ENCODE results near the gene RBMS3. TPM values are rescaled to one million over a fixed set of nuclear protein-coding genes. Genes with fewer than 3 reads are reported as not detected.

Gene RBMS3
- total RNA-seq, 6 donors from 2014 or later, result 39.8 to 102 (median 57.2) TPM

DNA sequence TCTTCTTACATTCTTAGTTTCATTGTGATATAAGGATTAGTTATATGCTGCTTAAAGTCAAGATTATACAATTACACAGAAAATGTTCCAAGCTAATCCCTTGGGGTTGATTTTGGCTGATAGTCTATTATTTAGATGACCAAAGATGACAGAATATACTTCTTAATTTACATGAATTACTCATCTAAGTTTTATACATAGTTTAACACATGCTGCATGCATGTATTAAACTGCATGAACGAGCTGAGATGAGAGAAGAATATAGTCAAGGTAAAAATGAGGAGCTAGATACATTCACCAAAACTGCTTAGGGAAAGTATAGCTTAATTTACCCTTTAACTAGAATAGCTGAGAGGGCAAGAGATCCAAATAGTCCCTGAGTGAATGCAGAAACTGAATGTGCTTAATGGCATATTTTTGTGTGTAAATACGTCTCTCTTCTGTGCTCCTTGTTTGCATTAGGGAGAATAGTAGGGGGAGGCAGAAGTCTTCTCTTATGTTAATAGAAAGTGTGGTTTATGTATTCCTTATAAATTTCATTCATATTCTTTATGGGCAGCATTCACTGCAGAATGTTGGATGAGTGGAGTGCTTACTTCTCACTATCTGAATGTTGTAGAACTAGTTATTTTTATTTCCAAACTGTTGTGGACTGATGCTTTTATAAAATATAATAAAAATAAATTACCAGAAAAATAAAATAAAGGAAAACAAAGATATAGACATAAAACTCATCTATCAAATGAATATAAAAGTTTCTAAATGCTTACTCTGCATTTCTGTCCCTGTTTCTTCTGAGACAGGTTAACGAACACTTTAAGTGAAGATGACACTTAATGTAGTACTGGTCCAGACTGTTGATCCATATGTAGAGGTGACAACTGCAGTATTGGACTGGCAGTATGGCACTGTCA, 327.8 kb downstream of the RBMS3 start:
- WGBS, 2 donors, result 87 to 89% methylated on average over 3 of the region's 3 CpGs
- no peak overlapping the region for H3K4me3 ChIP-seq
- peaks cover 0 to 4% (median 0%) of the 10 kb centered on the region in 4 donors for H3K4me1 ChIP-seq
- no peak for DNase-seq
- H3K9me3 ChIP-seq, result no peaks in the 10 kb centered on the region
- H3K27me3 ChIP-seq, result no peaks in the 10 kb centered on the region
- TF ChIP-seq POLR2AphosphoS5 (IDR thresholded peaks at IDR 0.05), result no peak
- no peak for TF ChIP-seq POLR2A (IDR thresholded peaks at IDR 0.05)
- TF ChIP-seq, protein P1, sequence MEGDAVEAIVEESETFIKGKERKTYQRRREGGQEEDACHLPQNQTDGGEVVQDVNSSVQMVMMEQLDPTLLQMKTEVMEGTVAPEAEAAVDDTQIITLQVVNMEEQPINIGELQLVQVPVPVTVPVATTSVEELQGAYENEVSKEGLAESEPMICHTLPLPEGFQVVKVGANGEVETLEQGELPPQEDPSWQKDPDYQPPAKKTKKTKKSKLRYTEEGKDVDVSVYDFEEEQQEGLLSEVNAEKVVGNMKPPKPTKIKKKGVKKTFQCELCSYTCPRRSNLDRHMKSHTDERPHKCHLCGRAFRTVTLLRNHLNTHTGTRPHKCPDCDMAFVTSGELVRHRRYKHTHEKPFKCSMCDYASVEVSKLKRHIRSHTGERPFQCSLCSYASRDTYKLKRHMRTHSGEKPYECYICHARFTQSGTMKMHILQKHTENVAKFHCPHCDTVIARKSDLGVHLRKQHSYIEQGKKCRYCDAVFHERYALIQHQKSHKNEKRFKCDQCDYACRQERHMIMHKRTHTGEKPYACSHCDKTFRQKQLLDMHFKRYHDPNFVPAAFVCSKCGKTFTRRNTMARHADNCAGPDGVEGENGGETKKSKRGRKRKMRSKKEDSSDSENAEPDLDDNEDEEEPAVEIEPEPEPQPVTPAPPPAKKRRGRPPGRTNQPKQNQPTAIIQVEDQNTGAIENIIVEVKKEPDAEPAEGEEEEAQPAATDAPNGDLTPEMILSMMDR (IDR thresholded peaks at IDR 0.05), result no peak
- no peak for TF ChIP-seq EP300 (IDR thresholded peaks at IDR 0.05)
- no peaks in the 10 kb centered on the region for H3K36me3 ChIP-seq
- no peak for ATAC-seq (ENCODE audit: low FRiP score in 2 of 2)
- H3K27ac ChIP-seq, result no peak overlapping the region

DNA sequence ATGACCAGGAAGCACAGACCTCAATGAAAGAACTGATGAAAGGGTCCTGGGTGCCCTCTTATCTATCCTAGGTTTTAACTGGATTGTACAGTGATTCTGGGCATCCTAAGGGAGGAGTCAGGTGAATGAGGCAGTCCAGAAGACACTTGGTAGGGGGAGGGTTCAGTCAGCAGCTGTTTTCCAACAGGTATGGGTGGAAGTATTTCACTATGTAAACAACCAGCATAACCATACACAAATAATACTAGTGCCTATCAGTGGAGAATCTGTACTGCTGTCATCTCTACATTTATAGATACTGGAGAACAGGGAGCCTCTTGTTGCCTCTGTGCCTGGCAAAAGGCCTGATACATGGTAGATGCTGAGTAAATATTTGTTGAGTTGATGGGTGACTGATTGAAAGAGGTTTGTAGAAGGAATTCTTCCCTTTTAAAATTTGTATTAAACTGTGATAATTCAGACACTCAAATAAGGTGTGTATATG, 328.5 kb downstream of the RBMS3 start:
- Histone ChIP-seq H3K4me3 (no peak overlapping the region), H3K36me3 (no peaks in the 10 kb centered on the region), H3K27ac (no peak overlapping the region), H3K9me3 (no peaks in the 10 kb centered on the region), H3K4me1 (peaks cover 0 to 4% (median 0%) of the 10 kb centered on the region in 4 donors), H3K27me3 (no peaks in the 10 kb centered on the region)
- no peak for TF ChIP-seq EP300 (IDR thresholded peaks at IDR 0.05)
- TF ChIP-seq, protein P1 (IDR thresholded peaks at IDR 0.05), result no peak
- TF ChIP-seq POLR2A (IDR thresholded peaks at IDR 0.05), result no peak
- TF ChIP-seq POLR2AphosphoS5 (IDR thresholded peaks at IDR 0.05), result no peak
- ATAC-seq (ENCODE audit: low FRiP score in 2 of 2) (no peak), DNase-seq (no peak)

DNA sequence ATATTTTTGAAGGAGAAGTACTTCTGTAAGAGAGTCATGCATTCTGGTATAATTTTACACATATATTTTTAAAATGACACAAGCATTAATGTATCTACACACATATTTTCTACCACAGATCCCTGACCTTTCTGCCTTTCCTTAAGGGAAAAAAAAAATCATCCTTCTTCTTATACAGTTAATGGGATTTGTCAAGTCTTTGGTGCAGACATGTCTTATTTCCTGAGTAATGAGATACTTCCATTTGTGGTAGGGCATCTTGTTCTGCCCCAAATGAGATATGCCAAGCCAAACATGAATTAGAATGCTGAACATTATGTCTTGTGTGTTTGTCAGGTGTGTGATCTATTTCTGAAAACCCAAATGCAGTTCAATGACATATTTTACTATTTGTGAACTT, 329.9 kb downstream of the RBMS3 start:
- peaks cover 0 to 4% (median 0%) of the 10 kb centered on the region in 4 donors for H3K4me1 ChIP-seq
- H3K9me3 ChIP-seq, result no peaks in the 10 kb centered on the region
- DNase-seq (no peak), ATAC-seq (ENCODE audit: low FRiP score in 2 of 2) (no peak)
- H3K27me3 ChIP-seq, result no peaks in the 10 kb centered on the region
- H3K36me3 ChIP-seq, result no peaks in the 10 kb centered on the region
- no peak overlapping the region for H3K27ac ChIP-seq
- no peak overlapping the region for H3K4me3 ChIP-seq
- TF ChIP-seq POLR2A (IDR thresholded peaks at IDR 0.05) (no peak), POLR2AphosphoS5 (IDR thresholded peaks at IDR 0.05) (no peak), EP300 (IDR thresholded peaks at IDR 0.05) (no peak)
- TF ChIP-seq, protein P1 (IDR thresholded peaks at IDR 0.05), result no peak

DNA sequence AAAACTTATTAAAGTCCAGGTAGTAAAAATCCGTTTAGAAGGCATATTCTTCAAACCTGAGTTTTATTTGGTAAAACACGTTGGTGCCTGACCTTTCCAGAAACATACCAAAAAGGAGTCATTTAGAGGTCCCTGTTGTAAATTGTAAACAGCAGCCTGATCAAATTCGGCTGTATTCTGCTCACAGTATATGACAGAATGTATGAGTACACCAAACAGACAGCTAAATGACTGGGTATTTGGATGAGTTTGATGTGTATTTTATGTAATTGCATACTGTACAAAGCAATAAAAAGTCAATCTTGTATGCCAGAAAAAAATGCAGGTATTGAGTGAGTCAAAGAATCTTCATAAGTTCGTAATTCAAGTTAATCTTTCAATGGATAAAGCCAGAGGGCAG, 330.4 kb downstream of the RBMS3 start:
- no peak overlapping the region for H3K27ac ChIP-seq
- H3K4me1 ChIP-seq, result peaks cover 0 to 4% (median 0%) of the 10 kb centered on the region in 4 donors
- H3K9me3 ChIP-seq, result no peaks in the 10 kb centered on the region
- DNase-seq (no peak), ATAC-seq (ENCODE audit: low FRiP score in 2 of 2) (no peak)
- H3K36me3 ChIP-seq, result no peaks in the 10 kb centered on the region
- no peaks in the 10 kb centered on the region for H3K27me3 ChIP-seq
- H3K4me3 ChIP-seq, result no peak overlapping the region
- 75 to 79% methylated on average over 4 of the region's 4 CpGs for WGBS, 2 donors
- TF ChIP-seq POLR2A (IDR thresholded peaks at IDR 0.05) (no peak), EP300 (IDR thresholded peaks at IDR 0.05) (no peak), POLR2AphosphoS5 (IDR thresholded peaks at IDR 0.05) (no peak)
- TF ChIP-seq, protein P1 (IDR thresholded peaks at IDR 0.05), result no peak

All from upper lobe of left lung (tissue), 6 donors.